SK-N-SH treated with all-trans-retinoic acid at 6 μM for 48 hours (cell line): ENCODE data around the gene ACTN4.

Experiments used
- ATAC-seq: fragments of 200-7000 bp; cut with Tn5 transposase; 3 replicates; pipeline ENCODE4 v1.9.1; 2020; ENCODE audit warnings: mild to moderate bottlenecking, moderate library complexity
- ARNTL ChIP-seq: fragments of 450-650 bp; formaldehyde crosslinking; IDR thresholded peaks from 2 replicates; pipeline ENCODE4 v1.5.0; 2020; ENCODE audit warnings: low read depth, mild to moderate bottlenecking, moderate library complexity, borderline replicate concordance
- CSDC2 ChIP-seq: fragments of 250-450 bp; sonication (Bioruptor Pico); IDR thresholded peaks from 2 replicates; pipeline ENCODE4 v1.5.0; 2020; ENCODE audit warnings: mild to moderate bottlenecking, moderate library complexity
- ESRRG ChIP-seq: fragments of 250-450 bp; sonication (Bioruptor Pico); IDR thresholded peaks from 2 replicates; pipeline ENCODE4 v1.6.1; 2021; ENCODE audit warnings: mild to moderate bottlenecking
- GLIS3 ChIP-seq: fragments of 250-450 bp; sonication (Bioruptor Pico); IDR thresholded peaks from 2 replicates; pipeline ENCODE4 v1.5.0; 2020; ENCODE audit warnings: mild to moderate bottlenecking, moderate library complexity
- OSR1 ChIP-seq: fragments of 250-450 bp; sonication (Bioruptor Pico); IDR thresholded peaks from 2 replicates; pipeline ENCODE4 v1.8.0; 2022; ENCODE audit warnings: moderate library complexity, mild to moderate bottlenecking, inconsistent platforms
- PATZ1 ChIP-seq: fragments of 250-450 bp; sonication (Bioruptor Pico); IDR thresholded peaks from 2 replicates; pipeline ENCODE4 v1.8.0; 2020; ENCODE audit warnings: mild to moderate bottlenecking, moderate library complexity, borderline replicate concordance
- POU6F1 ChIP-seq: fragments of 250-450 bp; sonication (Bioruptor Pico); IDR thresholded peaks from 2 replicates; pipeline ENCODE4 v1.8.0; 2021; ENCODE audit warnings: low read depth, mild to moderate bottlenecking, moderate library complexity, borderline replicate concordance
- RARB ChIP-seq: fragments of 250-450 bp; sonication (Bioruptor Pico); IDR thresholded peaks from 2 replicates; pipeline ENCODE4 v1.8.0; 2021; ENCODE audit warnings: mild to moderate bottlenecking, moderate library complexity
- SNAI2 ChIP-seq: fragments of 250-450 bp; sonication (Bioruptor Pico); IDR thresholded peaks from 2 replicates; pipeline ENCODE4 v1.5.0; 2020; ENCODE audit warnings: mild to moderate bottlenecking, moderate library complexity
- TCF4 ChIP-seq: fragments of 250-450 bp; sonication (Bioruptor Pico); IDR thresholded peaks from 2 replicates; pipeline ENCODE4 v1.8.0; 2021; ENCODE audit warnings: mild to moderate bottlenecking, moderate library complexity, borderline replicate concordance
- TSHZ2 ChIP-seq: fragments of 250-450 bp; sonication (Bioruptor Pico); IDR thresholded peaks from 2 replicates; pipeline ENCODE4 v1.5.0; 2020; ENCODE audit warnings: mild to moderate bottlenecking, moderate library complexity
- ZC3H10 ChIP-seq: fragments of 250-450 bp; sonication (Bioruptor Pico); IDR thresholded peaks from 2 replicates; pipeline ENCODE4 v1.5.1; 2021; ENCODE audit warnings: mild to moderate bottlenecking, moderate library complexity
- ZFP30 ChIP-seq: fragments of 450-650 bp; formaldehyde crosslinking; IDR thresholded peaks from 2 replicates; pipeline ENCODE4 v1.5.0; 2022; ENCODE audit warnings: mild to moderate bottlenecking, moderate library complexity
- ZNF565 ChIP-seq: fragments of 450-650 bp; formaldehyde crosslinking; conservative IDR thresholded peaks from 2 replicates; pipeline ENCODE4 v1.5.0; 2020; ENCODE audit warnings: low read depth, mild to moderate bottlenecking, moderate library complexity
- ZNF8 ChIP-seq: fragments of 450-650 bp; formaldehyde crosslinking; IDR thresholded peaks from 2 replicates; pipeline ENCODE4 v1.5.0; 2020; ENCODE audit warnings: mild to moderate bottlenecking, moderate library complexity

ACTN4 gene

GRCh38 chr19:38648769-38649304 is 1.4 kb downstream of the ACTN4 start (continued):
- TF ChIP-seq POU6F1 (CRISPR knock-in tag) (no peak), OSR1 (no peak), ESRRG (no peak)

GRCh38 chr19:38649305-38650171 is 2.1 kb downstream of the ACTN4 start:
- ATAC-seq, result peak; percentile 2; the same call in 1 of the 3 replicates
- TF ChIP-seq ZNF8 (CRISPR knock-in tag) (no peak), SNAI2 (no peak), CSDC2 (CRISPR knock-in tag) (no peak), PATZ1 (CRISPR knock-in tag) (no peak), TSHZ2 (no peak), RARB (CRISPR knock-in tag) (no peak), ZNF565 (CRISPR knock-in tag) (no peak), TCF4 (CRISPR knock-in tag) (no peak), GLIS3 (CRISPR knock-in tag) (no peak)

GRCh38 chr19:38650172-38650775 is 2.8 kb downstream of the ACTN4 start:
- TF ChIP-seq RARB (CRISPR knock-in tag) (no peak), ZC3H10 (no peak), ZFP30 (CRISPR knock-in tag) (no peak), ARNTL (no peak), ZNF565 (CRISPR knock-in tag) (no peak)
- peak; percentile 1; the same call in 2 of the 3 replicates for ATAC-seq

- TF ChIP-seq ZC3H10 (no peak), RARB (CRISPR knock-in tag) (no peak), OSR1 (no peak), SNAI2 (no peak), ZNF565 (CRISPR knock-in tag) (no peak), TCF4 (CRISPR knock-in tag) (no peak), GLIS3 (CRISPR knock-in tag) (no peak), POU6F1 (CRISPR knock-in tag) (no peak), ZFP30 (CRISPR knock-in tag) (no peak)
- TF ChIP-seq, all 23 proteins: peak for 0
- peak; percentile 24 for ATAC-seq
Observed at GRCh38 chr19:38650911-38651584, 3.6 kb downstream of the ACTN4 start.
